MM.1S (cell line): ENCODE results near the gene TIFAB.

ENCODE experiments used
- DNase-seq: peaks from one replicate; pipeline ENCODE4 v3.0.0-alpha.2; 2015
- H2AFZ ChIP-seq: fragments of 300-600 bp; sonication (generic); 2 replicates; pipeline ENCODE4 v1.6.0; 2016; ENCODE audit warnings: antibody characterized with exemption, low read length
- H3F3A ChIP-seq: fragments of 300-600 bp; sonication (generic); 2 replicates; pipeline ENCODE4 v1.6.1; 2016; ENCODE audit warnings: mild to moderate bottlenecking, antibody characterized with exemption, low read length, moderate library complexity, mixed read lengths; ENCODE audit not compliant: insufficient read depth
- H3K27ac ChIP-seq: fragments of 300-600 bp; sonication (generic); 2 replicates; pipeline ENCODE4 v1.5.1; 2016; ENCODE audit warnings: mild to moderate bottlenecking, low read length
- H3K27me3 ChIP-seq: fragments of 300-600 bp; sonication (generic); replicated peaks from 2 replicates; pipeline ENCODE4 v1.6.0; 2016; ENCODE audit warnings: low read length; ENCODE audit not compliant: insufficient read depth
- H3K36me3 ChIP-seq: fragments of 300-600 bp; sonication (generic); replicated peaks from 2 replicates; pipeline ENCODE4 v1.6.1; 2016; ENCODE audit warnings: mild to moderate bottlenecking, low read length, mixed read lengths; ENCODE audit not compliant: insufficient read depth
- H3K4me1 ChIP-seq: fragments of 300-600 bp; sonication (generic); 2 replicates; pipeline ENCODE4 v1.6.1; 2016; ENCODE audit warnings: low read length, mixed read lengths
- H3K4me2 ChIP-seq: fragments of 300-600 bp; sonication (generic); 2 replicates; pipeline ENCODE4 v1.6.0; 2016; ENCODE audit warnings: low read depth, low read length
- H3K4me3 ChIP-seq: fragments of 300-600 bp; sonication (generic); 2 replicates; pipeline ENCODE4 v1.5.1; 2016; ENCODE audit warnings: low read length, mixed read lengths
- H3K79me2 ChIP-seq: fragments of 300-600 bp; sonication (generic); 2 replicates; pipeline ENCODE4 v1.6.1; 2016; ENCODE audit warnings: mixed run types, low read length, mixed read lengths
- H3K9ac ChIP-seq: fragments of 300-600 bp; sonication (generic); 2 replicates; pipeline ENCODE4 v1.6.1; 2016; ENCODE audit warnings: low read length, mixed read lengths
- H3K9me2 ChIP-seq: fragments of 300-600 bp; sonication (generic); replicated peaks from 2 replicates; pipeline ENCODE4 v1.6.1; 2016; ENCODE audit warnings: mild to moderate bottlenecking, low read length, mixed read lengths; ENCODE audit not compliant: insufficient read depth
- H3K9me3 ChIP-seq: fragments of 300-600 bp; sonication (generic); replicated peaks from 2 replicates; pipeline ENCODE4 v1.6.1; 2016; ENCODE audit warnings: mild to moderate bottlenecking, low read length, mixed read lengths; ENCODE audit not compliant: insufficient read depth
- H4K20me1 ChIP-seq: fragments of 300-600 bp; sonication (generic); 2 replicates; pipeline ENCODE4 v1.6.1; 2016; ENCODE audit warnings: mild to moderate bottlenecking, low read length, moderate library complexity, mixed read lengths; ENCODE audit not compliant: insufficient read depth
- EZH2 ChIP-seq: fragments of 300-600 bp; sonication (generic); optimal IDR thresholded peaks from 2 replicates; pipeline ENCODE3; 2017; ENCODE audit warnings: low read depth, mild to moderate bottlenecking, antibody characterized with exemption, low read length, mixed read lengths
- EZH2phosphoT487 ChIP-seq: fragments of 300-600 bp; sonication (generic); IDR thresholded peaks from 2 replicates; pipeline ENCODE4 v1.6.1; 2018; ENCODE audit warnings: antibody characterized with exemption, low read length
- TF ChIP-seq, protein P1 (sequence below): fragments of 300-600 bp; sonication (generic); IDR thresholded peaks from 2 replicates; pipeline ENCODE4 v1.5.1; 2016; ENCODE audit warnings: antibody characterized with exemption, low read length, mixed read lengths

Gene TIFAB

DNA sequence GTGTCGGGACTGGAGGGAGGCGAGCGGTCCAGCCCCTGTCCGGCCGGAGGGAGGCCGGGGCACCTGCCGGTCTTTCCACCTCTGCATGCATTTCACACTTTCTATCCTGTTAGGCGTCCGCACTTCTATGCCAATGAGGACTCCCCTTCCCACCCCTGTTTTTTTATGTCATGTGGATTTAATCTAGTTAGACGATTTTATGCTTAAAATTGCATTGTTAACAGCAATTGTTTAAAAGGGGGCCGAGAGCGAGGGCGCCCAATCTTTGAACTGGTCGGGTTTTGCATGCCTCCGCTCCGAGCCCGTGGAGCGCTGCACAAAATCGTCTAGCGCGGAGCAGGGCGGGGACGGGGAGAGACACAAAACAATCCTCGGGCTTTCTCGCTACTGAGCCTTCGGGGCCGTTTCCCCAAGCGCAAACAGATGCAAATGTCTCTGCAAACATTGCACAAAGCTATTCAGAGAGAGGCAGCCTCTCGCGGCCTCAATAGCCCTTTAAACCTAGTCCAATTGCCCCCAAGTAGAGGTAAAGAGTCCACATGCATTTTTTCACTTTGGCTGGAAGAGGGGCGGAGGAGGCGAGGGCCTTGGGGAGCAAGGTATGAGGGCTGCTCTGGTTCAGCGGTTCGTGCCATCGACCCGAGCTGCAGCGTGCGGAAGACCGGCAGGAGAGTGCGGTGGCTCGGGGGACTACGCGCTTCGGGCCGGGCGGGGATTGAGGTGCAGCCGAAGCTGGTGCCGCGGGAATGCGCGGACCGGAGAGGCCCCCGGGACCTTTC, 37.5 kb upstream of the TIFAB start:
- H3K27ac ChIP-seq: no peak overlapping the region
- H2AFZ ChIP-seq: no peak overlapping the region
- no peak overlapping the region for H3K4me3 ChIP-seq
- H3K9me2 ChIP-seq: no peaks in the 10 kb centered on the region
- H3K4me2 ChIP-seq: no peak overlapping the region
- no peak for DNase-seq
- H3K9me3 ChIP-seq: no peaks in the 10 kb centered on the region
- H4K20me1 ChIP-seq: no peaks in the 10 kb centered on the region
- H3K9ac ChIP-seq: no peak overlapping the region
- H3K27me3 ChIP-seq: peaks cover 26% of the 10 kb centered on the region; the same call in 1 of the 2 replicates
- no peaks in the 10 kb centered on the region for H3F3A ChIP-seq
- TF ChIP-seq EZH2 (no peak), EZH2phosphoT487 (no peak)
- TF ChIP-seq, protein P1, sequence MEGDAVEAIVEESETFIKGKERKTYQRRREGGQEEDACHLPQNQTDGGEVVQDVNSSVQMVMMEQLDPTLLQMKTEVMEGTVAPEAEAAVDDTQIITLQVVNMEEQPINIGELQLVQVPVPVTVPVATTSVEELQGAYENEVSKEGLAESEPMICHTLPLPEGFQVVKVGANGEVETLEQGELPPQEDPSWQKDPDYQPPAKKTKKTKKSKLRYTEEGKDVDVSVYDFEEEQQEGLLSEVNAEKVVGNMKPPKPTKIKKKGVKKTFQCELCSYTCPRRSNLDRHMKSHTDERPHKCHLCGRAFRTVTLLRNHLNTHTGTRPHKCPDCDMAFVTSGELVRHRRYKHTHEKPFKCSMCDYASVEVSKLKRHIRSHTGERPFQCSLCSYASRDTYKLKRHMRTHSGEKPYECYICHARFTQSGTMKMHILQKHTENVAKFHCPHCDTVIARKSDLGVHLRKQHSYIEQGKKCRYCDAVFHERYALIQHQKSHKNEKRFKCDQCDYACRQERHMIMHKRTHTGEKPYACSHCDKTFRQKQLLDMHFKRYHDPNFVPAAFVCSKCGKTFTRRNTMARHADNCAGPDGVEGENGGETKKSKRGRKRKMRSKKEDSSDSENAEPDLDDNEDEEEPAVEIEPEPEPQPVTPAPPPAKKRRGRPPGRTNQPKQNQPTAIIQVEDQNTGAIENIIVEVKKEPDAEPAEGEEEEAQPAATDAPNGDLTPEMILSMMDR: no peak
- no peaks in the 10 kb centered on the region for H3K36me3 ChIP-seq
- H3K79me2 ChIP-seq: no peaks in the 10 kb centered on the region
- H3K4me1 ChIP-seq: no peaks in the 10 kb centered on the region

- Histone ChIP-seq H2AFZ (no peak overlapping the region), H3K27ac (no peak overlapping the region), H3K4me2 (no peak overlapping the region), H3F3A (no peaks in the 10 kb centered on the region), H3K4me3 (no peak overlapping the region), H3K79me2 (no peaks in the 10 kb centered on the region), H3K9me2 (no peaks in the 10 kb centered on the region), H3K4me1 (no peaks in the 10 kb centered on the region), H3K9ac (no peak overlapping the region), H4K20me1 (no peaks in the 10 kb centered on the region), H3K9me3 (no peaks in the 10 kb centered on the region), H3K36me3 (no peaks in the 10 kb centered on the region), H3K27me3 (peaks cover 26% of the 10 kb centered on the region; the same call in 1 of the 2 replicates)
- no peak for TF ChIP-seq EZH2phosphoT487
- no peak for TF ChIP-seq EZH2
- TF ChIP-seq, protein P1: no peak
- no peak for DNase-seq
Observed at GRCh38 chr5:135488727-135489465, 36.7 kb upstream of the TIFAB start.

DNA sequence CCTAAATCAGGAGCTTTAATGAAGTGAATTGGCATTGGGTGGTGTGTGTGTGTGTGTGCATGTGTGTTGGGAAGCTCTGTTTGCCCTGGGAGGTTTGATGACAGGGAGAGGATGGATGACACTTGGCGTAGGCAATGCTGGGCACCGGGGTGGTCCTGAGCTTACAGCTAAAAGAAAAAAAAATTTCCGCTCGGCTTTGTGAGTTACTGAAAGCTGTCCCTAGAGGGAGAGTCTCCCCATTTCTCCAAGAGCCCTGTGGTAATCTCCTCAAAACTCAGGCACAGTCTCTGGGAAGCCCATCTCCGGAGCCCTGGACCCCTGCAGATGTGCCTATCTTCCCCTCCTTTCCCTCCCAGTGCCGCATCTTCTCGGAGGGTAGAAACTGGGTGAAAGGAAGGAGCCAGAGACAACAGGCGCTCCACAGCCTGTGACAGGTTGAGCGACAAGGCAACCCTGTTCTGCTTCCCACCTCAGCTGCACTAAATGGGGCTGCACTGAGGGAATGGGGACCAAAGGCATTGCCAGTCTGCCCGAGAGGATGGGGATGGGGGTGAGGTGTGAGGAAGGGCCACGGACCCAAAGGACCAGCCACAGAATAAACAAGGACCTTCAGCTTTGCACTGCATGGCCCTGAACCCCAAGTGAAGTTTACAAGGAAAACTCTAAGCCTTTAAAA, 35.8 kb upstream of the TIFAB start:
- Histone ChIP-seq H2AFZ (no peak overlapping the region), H3K9me2 (no peaks in the 10 kb centered on the region), H3K79me2 (no peaks in the 10 kb centered on the region), H3K27ac (no peak overlapping the region), H3K4me1 (no peaks in the 10 kb centered on the region), H3K36me3 (no peaks in the 10 kb centered on the region), H3F3A (no peaks in the 10 kb centered on the region), H3K9ac (no peak overlapping the region), H3K9me3 (no peaks in the 10 kb centered on the region), H3K27me3 (peaks cover 26% of the 10 kb centered on the region; the same call in 1 of the 2 replicates), H4K20me1 (no peaks in the 10 kb centered on the region), H3K4me2 (no peak overlapping the region), H3K4me3 (no peak overlapping the region)
- DNase-seq: no peak
- no peak for TF ChIP-seq EZH2
- TF ChIP-seq, protein P1: no peak
- no peak for TF ChIP-seq EZH2phosphoT487
